GM19438 (cell line): Measurements from ENCODE around the gene AFF3.

Experiments used
- ATAC-seq: cut with Tn5 transposase; IDR thresholded peaks from one replicate; pipeline ENCODE4 v1.9.1; 2021; ENCODE audit warnings: low read depth; ENCODE audit not compliant: unreplicated experiment

Gene AFF3

GRCh38 chr2:99634234-99634633, 508.2 kb downstream of the AFF3 start:
- ATAC-seq = no peak

- no peak for ATAC-seq
These were observed 510.7 kb downstream of the AFF3 start for GRCh38 chr2:99631700-99632099.

- no peak for ATAC-seq
These were observed 513.1 kb downstream of the AFF3 start for GRCh38 chr2:99629320-99629719.

GRCh38 chr2:99626158-99626557, 516.2 kb downstream of the AFF3 start:
- no peak for ATAC-seq

- ATAC-seq = no peak
These were observed 517.7 kb downstream of the AFF3 start for GRCh38 chr2:99624677-99625076.

GRCh38 chr2:99623613-99624012, 518.8 kb downstream of the AFF3 start:
- ATAC-seq = no peak

GRCh38 chr2:99623035-99623434, 519.4 kb downstream of the AFF3 start:
- no peak for ATAC-seq

GRCh38 chr2:99622534-99622933, 519.9 kb downstream of the AFF3 start:
- no peak for ATAC-seq

GRCh38 chr2:99621774-99622173, 520.6 kb downstream of the AFF3 start:
- ATAC-seq = no peak

GRCh38 chr2:99621106-99621505, 521.3 kb downstream of the AFF3 start:
- no peak for ATAC-seq

GRCh38 chr2:99619151-99619550, 523.2 kb downstream of the AFF3 start:
- ATAC-seq = no peak

- no peak for ATAC-seq
These were observed 523.8 kb downstream of the AFF3 start for GRCh38 chr2:99618579-99619097.

GRCh38 chr2:99617811-99618210, 524.6 kb downstream of the AFF3 start:
- ATAC-seq = no peak

GRCh38 chr2:99615247-99615771, 527.1 kb downstream of the AFF3 start:
- no peak for ATAC-seq

GRCh38 chr2:99613980-99614379, 528.4 kb downstream of the AFF3 start:
- no peak for ATAC-seq

- ATAC-seq = no peak
These were observed 530.6 kb downstream of the AFF3 start for GRCh38 chr2:99611786-99612185.

- ATAC-seq = no peak
These were observed 531.4 kb downstream of the AFF3 start for GRCh38 chr2:99611034-99611433.

- no peak for ATAC-seq
These were observed 532.5 kb downstream of the AFF3 start for GRCh38 chr2:99609851-99610381.

- no peak for ATAC-seq
These were observed 533.5 kb downstream of the AFF3 start for GRCh38 chr2:99608861-99609260.

GRCh38 chr2:99607861-99608491, 534.4 kb downstream of the AFF3 start:
- ATAC-seq = no peak

GRCh38 chr2:99607454-99607853, 534.9 kb downstream of the AFF3 start:
- no peak for ATAC-seq

- ATAC-seq = no peak
These were observed 537.4 kb downstream of the AFF3 start for GRCh38 chr2:99605036-99605435.
